ENCODE measurements around the gene TMEM222.
"Not testable (repeated sequence)": the region's sequence is repeated elsewhere in the genome, so short reads cannot be mapped to it uniquely, and the experiment has no call there.

Gene TMEM222

GRCh38 chr1:27377760-27378495, 56.0 kb downstream of the TMEM222 start:
- DNase-seq (ENCODE audit: low read depth in 2 of 3, low spot score in 1 of 3): no peak

- DNase-seq (ENCODE audit: low read depth in 2 of 3, low spot score in 1 of 3): no peak
These were observed 57.7 kb downstream of the TMEM222 start for GRCh38 chr1:27379564-27380122.

- DNase-seq (ENCODE audit: low read depth in 2 of 3, low spot score in 1 of 3): no peak
These were observed 58.3 kb downstream of the TMEM222 start for GRCh38 chr1:27380224-27380623.

GRCh38 chr1:27380766-27381733, 59.1 kb downstream of the TMEM222 start:
- no peak for DNase-seq (ENCODE audit: low read depth in 2 of 3, low spot score in 1 of 3)

- no peak for DNase-seq (ENCODE audit: low read depth in 2 of 3, low spot score in 1 of 3)
These were observed 60.2 kb downstream of the TMEM222 start for GRCh38 chr1:27381969-27382762.

- peak in 1 of 3 donors; percentile 44 for DNase-seq (ENCODE audit: low read depth in 2 of 3, low spot score in 1 of 3)
These were observed 61.2 kb downstream of the TMEM222 start, which contains the start of gene CD164L2 for GRCh38 chr1:27383039-27383605. Gene CD164L2 (minus strand): TSS chr1:27383333. CDS start chr1:27383239, 94 bp downstream.

GRCh38 chr1:27383661-27384060, 61.7 kb downstream of the TMEM222 start:
- no peak for DNase-seq (ENCODE audit: low read depth in 2 of 3, low spot score in 1 of 3)

GRCh38 chr1:27384797-27385196, 62.8 kb downstream of the TMEM222 start:
- DNase-seq (ENCODE audit: low read depth in 2 of 3, low spot score in 1 of 3): not testable (repeated sequence)

Measured in stimulated activated CD4-positive, alpha-beta T cell treated with anti-CD3 and anti-CD28 coated beads, Interleukin-12 subunit alpha, Interleukin-12 subunit beta, amount 100 ng/mL, for 48 hours (primary cell).